Suprapubic skin (tissue), 3 donors: ENCODE measurements around the gene GOLGA6A.

Experiments used
- CTCF ChIP-seq, 2 donors: fragments of 200-600 bp in 1 of 2; fragments of 450-650 bp in 1 of 2; sonication (generic) in 1 of 2; IDR thresholded peaks; one replicate each; pipeline ENCODE4 v1.5.1; 2016 to 2019; ENCODE audit warnings: antibody characterized with exemption in 2 of 2, mild to moderate bottlenecking in 1 of 2, moderate library complexity in 1 of 2
- EP300 ChIP-seq: sonication (generic); formaldehyde crosslinking; IDR thresholded peaks from one replicate; pipeline ENCODE4 v1.6.1; 2017; ENCODE audit warnings: antibody characterized with exemption

- TF ChIP-seq CTCF (IDR thresholded peaks at IDR 0.05) (no peak), EP300 (no peak)
Measured at GRCh38 chr15:74035121-74036017, 47.0 kb downstream of the GOLGA6A start.
